Stimulated activated CD4-positive, alpha-beta T cell treated with anti-CD3 and anti-CD28 coated beads, Interleukin-1b, Interleukin-23, amount 100 ng/mL, for 1 hour (primary cell): ENCODE results near the gene LENG8.
"Not testable (repeated sequence)": the region's sequence is repeated elsewhere in the genome, so short reads cannot be mapped to it uniquely, and the experiment has no call there.

Experiments
- DNase-seq, 2 donors: peaks; one replicate each; pipeline ENCODE4 v3.0.0-alpha.2; 2020; ENCODE audit warnings: low read depth in 2 of 2

Gene LENG8

GRCh38 chr19:54478677-54479266 lies 29.8 kb downstream of the LENG8 start:
- no peak for DNase-seq

- DNase-seq: no peak
Measured at GRCh38 chr19:54480051-54480450, 31.1 kb downstream of the LENG8 start.

GRCh38 chr19:54481326-54481930 lies 32.4 kb downstream of the LENG8 start:
- no peak for DNase-seq

- no peak for DNase-seq
Measured at GRCh38 chr19:54482889-54483288, 33.9 kb downstream of the LENG8 start.

- DNase-seq: no peak
Measured at GRCh38 chr19:54484451-54484850, 35.5 kb downstream of the LENG8 start.

GRCh38 chr19:54485851-54486250 lies 36.9 kb downstream of the LENG8 start:
- DNase-seq: no peak

- no peak for DNase-seq
Measured at GRCh38 chr19:54489341-54489740, 40.3 kb downstream of the LENG8 start.

GRCh38 chr19:54489766-54490165 lies 40.8 kb downstream of the LENG8 start:
- DNase-seq: no peak

GRCh38 chr19:54492568-54492967 lies 43.6 kb downstream of the LENG8 start:
- no peak for DNase-seq

GRCh38 chr19:54493056-54493455 lies 44.1 kb downstream of the LENG8 start:
- DNase-seq: not testable (repeated sequence)

GRCh38 chr19:54493967-54494585 lies 45.1 kb downstream of the LENG8 start:
- no peak for DNase-seq

GRCh38 chr19:54495284-54495683 lies 46.3 kb downstream of the LENG8 start:
- DNase-seq: not testable (repeated sequence)

- not testable (repeated sequence) for DNase-seq
Measured at GRCh38 chr19:54497747-54498450, 48.9 kb downstream of the LENG8 start.

- not testable (repeated sequence) for DNase-seq
Measured at GRCh38 chr19:54498451-54498772, 49.4 kb downstream of the LENG8 start.

- no peak for DNase-seq
Measured at GRCh38 chr19:54502518-54503048, 53.6 kb downstream of the LENG8 start, which contains the start of gene LAIR2. Gene LAIR2, plus strand, starts transcription at chr19:54502831. Its CDS starts 88 bp downstream, at chr19:54502919.

- DNase-seq: not testable (repeated sequence)
Measured at GRCh38 chr19:54505542-54505941, 56.5 kb downstream of the LENG8 start.

- no peak for DNase-seq
Measured at GRCh38 chr19:54506079-54506478, 57.1 kb downstream of the LENG8 start.

- DNase-seq: not testable (repeated sequence)
Measured at GRCh38 chr19:54507038-54507717, 58.2 kb downstream of the LENG8 start.

GRCh38 chr19:54507824-54508223 lies 58.8 kb downstream of the LENG8 start:
- no peak for DNase-seq

GRCh38 chr19:54508487-54508886 lies 59.5 kb downstream of the LENG8 start:
- not testable (repeated sequence) for DNase-seq

GRCh38 chr19:54509200-54509940 lies 60.4 kb downstream of the LENG8 start:
- DNase-seq: not testable (repeated sequence)
